H9 (cell line): Measurements from ENCODE around the gene AADAC. TPM values are rescaled to one million over a fixed set of nuclear protein-coding genes. Genes with fewer than 3 reads are reported as not detected.

Experiments used
- DNase-seq: peaks from one replicate; pipeline ENCODE4 v3.0.0-alpha.2; 2017
- H2AFZ ChIP-seq: one replicate; pipeline ENCODE4 v1.6.1; 2013; ENCODE audit warnings: mild to moderate bottlenecking, low read length, control low read depth, moderate library complexity
- H2AK5ac ChIP-seq: 2 replicates; pipeline ENCODE4 v1.6.1; 2013; ENCODE audit warnings: low read length, control low read depth, mixed read lengths; ENCODE audit not compliant: insufficient read length
- H2BK120ac ChIP-seq: one replicate; pipeline ENCODE4 v1.6.1; 2013; ENCODE audit warnings: low read depth, mild to moderate bottlenecking, low read length, control low read depth, inconsistent platforms; ENCODE audit not compliant: poor library complexity, severe bottlenecking
- H2BK12ac ChIP-seq: 2 replicates; pipeline ENCODE4 v1.6.1; 2013; ENCODE audit warnings: low read length, control low read depth, mixed read lengths, low read depth; ENCODE audit not compliant: insufficient read length
- H2BK15ac ChIP-seq: 2 replicates; pipeline ENCODE4 v1.6.1; 2013; ENCODE audit warnings: low read depth, low read length, control low read depth
- H2BK20ac ChIP-seq: one replicate; pipeline ENCODE4 v1.6.1; 2013; ENCODE audit warnings: low read depth, mild to moderate bottlenecking, low read length, control low read depth, inconsistent platforms; ENCODE audit not compliant: poor library complexity, severe bottlenecking
- H2BK5ac ChIP-seq: 2 replicates; pipeline ENCODE4 v1.6.1; 2013; ENCODE audit warnings: low read length, control low read depth, mixed read lengths; ENCODE audit not compliant: insufficient read length
- H3K14ac ChIP-seq: 2 replicates; pipeline ENCODE4 v1.6.1; 2013; ENCODE audit warnings: low read length, control low read depth; ENCODE audit not compliant: insufficient read depth
- H3K18ac ChIP-seq: 2 replicates; pipeline ENCODE4 v1.6.1; 2013; ENCODE audit warnings: low read depth, mild to moderate bottlenecking, mixed read lengths, low read length, control low read depth; ENCODE audit not compliant: insufficient read length
- H3K23ac ChIP-seq: 2 replicates; pipeline ENCODE4 v1.6.1; 2013; ENCODE audit warnings: low read length, control low read depth, mixed read lengths, low read depth; ENCODE audit not compliant: insufficient read length
- H3K23me2 ChIP-seq: 2 replicates; pipeline ENCODE4 v1.6.1; 2013; ENCODE audit warnings: low read depth, mild to moderate bottlenecking, mixed read lengths, low read length, control low read depth; ENCODE audit not compliant: insufficient read length, poor library complexity, severe bottlenecking
- H3K27ac ChIP-seq: 2 replicates; pipeline ENCODE4 v1.5.1; 2013; ENCODE audit warnings: low read length, control low read depth, mixed read lengths, low read depth; ENCODE audit not compliant: insufficient read length
- H3K27me3 ChIP-seq: 2 replicates; pipeline ENCODE4 v1.6.1; 2013; ENCODE audit warnings: low read length, control low read depth, inconsistent platforms; ENCODE audit not compliant: insufficient read depth
- H3K4ac ChIP-seq: 2 replicates; pipeline ENCODE4 v1.6.1; 2013; ENCODE audit warnings: low read depth, mild to moderate bottlenecking, control low read depth, inconsistent platforms, low read length, moderate library complexity
- H3K4me1 ChIP-seq: 2 replicates; pipeline ENCODE4 v1.6.1; 2013; ENCODE audit warnings: low read length, control low read depth, inconsistent platforms; ENCODE audit not compliant: insufficient read depth
- H3K4me2 ChIP-seq: 2 replicates; pipeline ENCODE4 v1.6.1; 2013; ENCODE audit warnings: low read length, control low read depth, mixed read lengths; ENCODE audit not compliant: insufficient read length, insufficient read depth
- H3K56ac ChIP-seq: 2 replicates; pipeline ENCODE4 v1.6.1; 2013; ENCODE audit warnings: low read depth, mild to moderate bottlenecking, mixed read lengths, low read length, control low read depth; ENCODE audit not compliant: insufficient read length
- H3K79me1 ChIP-seq: 2 replicates; pipeline ENCODE4 v1.6.1; 2013; ENCODE audit warnings: low read depth, mild to moderate bottlenecking, moderate library complexity, low read length, control low read depth, inconsistent platforms; ENCODE audit not compliant: insufficient read depth, poor library complexity, severe bottlenecking
- H3K79me2 ChIP-seq: 2 replicates; pipeline ENCODE4 v1.6.1; 2013; ENCODE audit warnings: low read length, control low read depth, inconsistent platforms; ENCODE audit not compliant: insufficient read depth
- H3K9ac ChIP-seq: 2 replicates; pipeline ENCODE4 v1.6.1; 2013; ENCODE audit warnings: low read length, control low read depth, mixed read lengths; ENCODE audit not compliant: insufficient read length; ENCODE audit errors: extremely low read depth
- H3K9me3 ChIP-seq: one replicate; pipeline ENCODE4 v1.6.1; 2013; ENCODE audit warnings: low read depth, low read length, inconsistent platforms; ENCODE audit not compliant: control insufficient read depth
- H3T11ph ChIP-seq: one replicate; pipeline ENCODE4 v1.6.1; 2013; ENCODE audit warnings: mild to moderate bottlenecking, low read length, control low read depth, inconsistent platforms
- H4K20me1 ChIP-seq: one replicate; pipeline ENCODE4 v1.6.1; 2013; ENCODE audit not compliant: control insufficient read depth, insufficient read length, insufficient read depth
- H4K5ac ChIP-seq: 2 replicates; pipeline ENCODE4 v1.6.1; 2013; ENCODE audit warnings: low read depth, mild to moderate bottlenecking, mixed read lengths, low read length, control low read depth; ENCODE audit not compliant: insufficient read length
- H4K8ac ChIP-seq: replicated peaks from 2 replicates; pipeline ENCODE4 v1.6.1; 2013; ENCODE audit warnings: low read length, control low read depth, mixed read lengths, low read depth; ENCODE audit not compliant: insufficient read length
- H4K91ac ChIP-seq: 2 replicates; pipeline ENCODE4 v1.6.1; 2013; ENCODE audit warnings: low read depth, mild to moderate bottlenecking, moderate library complexity, mixed read lengths, low read length, control low read depth; ENCODE audit not compliant: insufficient read length
- H3K27ac Mint-ChIP-seq, 3 experiments: 2 replicates in 2 of 3; 3 replicates in 1 of 3; pipeline ENCODE4 v1.8.0; 2020 to 2021; ENCODE audit warnings: mixed read lengths in 3 of 3, mild to moderate bottlenecking in 1 of 3, moderate library complexity in 1 of 3
- H3K27me3 Mint-ChIP-seq: 2 replicates; pipeline ENCODE4 v1.8.0; 2021; ENCODE audit warnings: low read depth, mild to moderate bottlenecking, moderate library complexity, mixed read lengths
- H3K36me3 Mint-ChIP-seq, 3 experiments: 2 replicates in 2 of 3; 3 replicates in 1 of 3; pipeline ENCODE4 v1.8.0; 2020 to 2021; ENCODE audit warnings: low read depth in 3 of 3, mixed read lengths in 3 of 3; ENCODE audit not compliant: insufficient read depth in 1 of 3
- H3K4me1 Mint-ChIP-seq, 2 experiments: 2 replicates each; pipeline ENCODE4 v1.8.0; 2020; ENCODE audit warnings: mixed read lengths in 2 of 2
- H3K4me3 Mint-ChIP-seq, 2 experiments: 2 replicates in 1 of 2; 3 replicates in 1 of 2; pipeline ENCODE4 v1.8.0; 2020 to 2021; ENCODE audit warnings: mild to moderate bottlenecking in 2 of 2, mixed read lengths in 2 of 2, moderate library complexity in 1 of 2
- H3K9me3 Mint-ChIP-seq, 2 experiments: 2 replicates in 1 of 2; 3 replicates in 1 of 2; pipeline ENCODE4 v1.8.0; 2020; ENCODE audit warnings: mild to moderate bottlenecking in 2 of 2, mixed read lengths in 2 of 2, moderate library complexity in 1 of 2
- CTCF ChIP-seq: fragments of 200-600 bp; sonication (generic); conservative IDR thresholded peaks from 3 replicates; pipeline ENCODE4 v1.8.0; 2021; ENCODE audit warnings: antibody characterized with exemption, mild to moderate bottlenecking
- WGBS: extraction: QIAGEN DNeasy Blood & Tissue Kit; methylation state at CpG from one replicate; pipeline ENCODE4 v1.1.7; 2013; ENCODE audit warnings: missing lambda C conversion rate, low lambda C conversion rate, mixed read lengths; ENCODE audit not compliant: insufficient read length; ENCODE audit errors: extremely low coverage; 5-methylcytosine and 5-hydroxymethylcytosine counted together
- total RNA-seq: library from RNA; stranded (reverse); gene quantifications from 2 replicates; pipeline ENCODE4 v1.2.1, GENCODE V29; 2021

The AADAC gene
- total RNA-seq, 1 experiment from 2014 or later, result not detected

GRCh38 chr3:151794080-151794479, 19.8 kb upstream of the AADAC start:
- H3K18ac ChIP-seq, result no peak overlapping the region
- WGBS, result no CpG with 5 or more reads among the region's 2 CpGs
- no peak overlapping the region for H3K23ac ChIP-seq
- DNase-seq, result no peak
- no peaks in the 10 kb centered on the region for H3K4me1 Mint-ChIP-seq
- no peak overlapping the region for H3K4me2 ChIP-seq
- no peak overlapping the region for H2AFZ ChIP-seq
- no peak overlapping the region for H2BK120ac ChIP-seq
- no peaks in the 10 kb centered on the region for H3K79me2 ChIP-seq
- H2BK5ac ChIP-seq, result no peak overlapping the region
- H3K27ac ChIP-seq, result no peak overlapping the region
- no peaks in the 10 kb centered on the region for H3K9me3 ChIP-seq
- no peak for TF ChIP-seq CTCF
- no peaks in the 10 kb centered on the region for H3K79me1 ChIP-seq
- no peak overlapping the region for H2BK12ac ChIP-seq
- no peak overlapping the region for H3K4me3 Mint-ChIP-seq
- H3K27me3 Mint-ChIP-seq, result no peaks in the 10 kb centered on the region
- H3K27me3 ChIP-seq, result no peaks in the 10 kb centered on the region
- H2BK15ac ChIP-seq, result no peak overlapping the region
- no peak overlapping the region for H3K9ac ChIP-seq
- H3K4ac ChIP-seq, result no peak overlapping the region
- H4K5ac ChIP-seq, result no peak overlapping the region
- no peaks in the 10 kb centered on the region for H3K23me2 ChIP-seq
- H2AK5ac ChIP-seq, result no peak overlapping the region
- no peak overlapping the region for H3T11ph ChIP-seq
- no peak overlapping the region for H3K56ac ChIP-seq
- no peak overlapping the region for H4K8ac ChIP-seq
- H3K9me3 Mint-ChIP-seq, result peaks cover 0 to 3% of the 10 kb centered on the region in 2 experiments; a peak in 3 of 5 replicates
- H3K36me3 Mint-ChIP-seq, result peaks cover 0 to 4% (median 0%) of the 10 kb centered on the region in 3 experiments; a peak in 1 of 7 replicates
- H4K91ac ChIP-seq, result no peak overlapping the region
- H2BK20ac ChIP-seq, result no peak overlapping the region
- no peaks in the 10 kb centered on the region for H4K20me1 ChIP-seq
- H3K27ac Mint-ChIP-seq, result no peak overlapping the region
- no peak overlapping the region for H3K14ac ChIP-seq
- no peaks in the 10 kb centered on the region for H3K4me1 ChIP-seq
